H9 (cell line): Measurements from ENCODE around the gene RERE. TPM values are rescaled to one million over a fixed set of nuclear protein-coding genes. Genes with fewer than 3 reads are reported as not detected.

Source experiments
- DNase-seq: peaks from one replicate; pipeline ENCODE4 v3.0.0-alpha.2; 2017
- H2AFZ ChIP-seq: one replicate; pipeline ENCODE4 v1.6.1; 2013; ENCODE audit warnings: mild to moderate bottlenecking, low read length, control low read depth, moderate library complexity
- H2AK5ac ChIP-seq: 2 replicates; pipeline ENCODE4 v1.6.1; 2013; ENCODE audit warnings: low read length, control low read depth, mixed read lengths; ENCODE audit not compliant: insufficient read length
- H2BK120ac ChIP-seq: one replicate; pipeline ENCODE4 v1.6.1; 2013; ENCODE audit warnings: low read depth, mild to moderate bottlenecking, low read length, control low read depth, inconsistent platforms; ENCODE audit not compliant: poor library complexity, severe bottlenecking
- H2BK12ac ChIP-seq: 2 replicates; pipeline ENCODE4 v1.6.1; 2013; ENCODE audit warnings: low read length, control low read depth, mixed read lengths, low read depth; ENCODE audit not compliant: insufficient read length
- H2BK15ac ChIP-seq: 2 replicates; pipeline ENCODE4 v1.6.1; 2013; ENCODE audit warnings: low read depth, low read length, control low read depth
- H2BK20ac ChIP-seq: one replicate; pipeline ENCODE4 v1.6.1; 2013; ENCODE audit warnings: low read depth, mild to moderate bottlenecking, low read length, control low read depth, inconsistent platforms; ENCODE audit not compliant: poor library complexity, severe bottlenecking
- H2BK5ac ChIP-seq: 2 replicates; pipeline ENCODE4 v1.6.1; 2013; ENCODE audit warnings: low read length, control low read depth, mixed read lengths; ENCODE audit not compliant: insufficient read length
- H3K14ac ChIP-seq: 2 replicates; pipeline ENCODE4 v1.6.1; 2013; ENCODE audit warnings: low read length, control low read depth; ENCODE audit not compliant: insufficient read depth
- H3K18ac ChIP-seq: 2 replicates; pipeline ENCODE4 v1.6.1; 2013; ENCODE audit warnings: low read depth, mild to moderate bottlenecking, mixed read lengths, low read length, control low read depth; ENCODE audit not compliant: insufficient read length
- H3K23ac ChIP-seq: 2 replicates; pipeline ENCODE4 v1.6.1; 2013; ENCODE audit warnings: low read length, control low read depth, mixed read lengths, low read depth; ENCODE audit not compliant: insufficient read length
- H3K23me2 ChIP-seq: 2 replicates; pipeline ENCODE4 v1.6.1; 2013; ENCODE audit warnings: low read depth, mild to moderate bottlenecking, mixed read lengths, low read length, control low read depth; ENCODE audit not compliant: insufficient read length, poor library complexity, severe bottlenecking
- H3K27ac ChIP-seq: 2 replicates; pipeline ENCODE4 v1.5.1; 2013; ENCODE audit warnings: low read length, control low read depth, mixed read lengths, low read depth; ENCODE audit not compliant: insufficient read length
- H3K27me3 ChIP-seq: 2 replicates; pipeline ENCODE4 v1.6.1; 2013; ENCODE audit warnings: low read length, control low read depth, inconsistent platforms; ENCODE audit not compliant: insufficient read depth
- H3K4ac ChIP-seq: 2 replicates; pipeline ENCODE4 v1.6.1; 2013; ENCODE audit warnings: low read depth, mild to moderate bottlenecking, control low read depth, inconsistent platforms, low read length, moderate library complexity
- H3K4me1 ChIP-seq: 2 replicates; pipeline ENCODE4 v1.6.1; 2013; ENCODE audit warnings: low read length, control low read depth, inconsistent platforms; ENCODE audit not compliant: insufficient read depth
- H3K4me2 ChIP-seq: 2 replicates; pipeline ENCODE4 v1.6.1; 2013; ENCODE audit warnings: low read length, control low read depth, mixed read lengths; ENCODE audit not compliant: insufficient read length, insufficient read depth
- H3K56ac ChIP-seq: 2 replicates; pipeline ENCODE4 v1.6.1; 2013; ENCODE audit warnings: low read depth, mild to moderate bottlenecking, mixed read lengths, low read length, control low read depth; ENCODE audit not compliant: insufficient read length
- H3K79me1 ChIP-seq: 2 replicates; pipeline ENCODE4 v1.6.1; 2013; ENCODE audit warnings: low read depth, mild to moderate bottlenecking, moderate library complexity, low read length, control low read depth, inconsistent platforms; ENCODE audit not compliant: insufficient read depth, poor library complexity, severe bottlenecking
- H3K79me2 ChIP-seq: 2 replicates; pipeline ENCODE4 v1.6.1; 2013; ENCODE audit warnings: low read length, control low read depth, inconsistent platforms; ENCODE audit not compliant: insufficient read depth
- H3K9ac ChIP-seq: 2 replicates; pipeline ENCODE4 v1.6.1; 2013; ENCODE audit warnings: low read length, control low read depth, mixed read lengths; ENCODE audit not compliant: insufficient read length; ENCODE audit errors: extremely low read depth
- H3K9me3 ChIP-seq: one replicate; pipeline ENCODE4 v1.6.1; 2013; ENCODE audit warnings: low read depth, low read length, inconsistent platforms; ENCODE audit not compliant: control insufficient read depth
- H3T11ph ChIP-seq: one replicate; pipeline ENCODE4 v1.6.1; 2013; ENCODE audit warnings: mild to moderate bottlenecking, low read length, control low read depth, inconsistent platforms
- H4K20me1 ChIP-seq: one replicate; pipeline ENCODE4 v1.6.1; 2013; ENCODE audit not compliant: control insufficient read depth, insufficient read length, insufficient read depth
- H4K5ac ChIP-seq: 2 replicates; pipeline ENCODE4 v1.6.1; 2013; ENCODE audit warnings: low read depth, mild to moderate bottlenecking, mixed read lengths, low read length, control low read depth; ENCODE audit not compliant: insufficient read length
- H4K8ac ChIP-seq: replicated peaks from 2 replicates; pipeline ENCODE4 v1.6.1; 2013; ENCODE audit warnings: low read length, control low read depth, mixed read lengths, low read depth; ENCODE audit not compliant: insufficient read length
- H4K91ac ChIP-seq: 2 replicates; pipeline ENCODE4 v1.6.1; 2013; ENCODE audit warnings: low read depth, mild to moderate bottlenecking, moderate library complexity, mixed read lengths, low read length, control low read depth; ENCODE audit not compliant: insufficient read length
- H3K27ac Mint-ChIP-seq, 3 experiments: 2 replicates in 2 of 3; 3 replicates in 1 of 3; pipeline ENCODE4 v1.8.0; 2020 to 2021; ENCODE audit warnings: mixed read lengths in 3 of 3, mild to moderate bottlenecking in 1 of 3, moderate library complexity in 1 of 3
- H3K27me3 Mint-ChIP-seq: 2 replicates; pipeline ENCODE4 v1.8.0; 2021; ENCODE audit warnings: low read depth, mild to moderate bottlenecking, moderate library complexity, mixed read lengths
- H3K36me3 Mint-ChIP-seq, 3 experiments: 2 replicates in 2 of 3; 3 replicates in 1 of 3; pipeline ENCODE4 v1.8.0; 2020 to 2021; ENCODE audit warnings: low read depth in 3 of 3, mixed read lengths in 3 of 3; ENCODE audit not compliant: insufficient read depth in 1 of 3
- H3K4me1 Mint-ChIP-seq, 2 experiments: 2 replicates each; pipeline ENCODE4 v1.8.0; 2020; ENCODE audit warnings: mixed read lengths in 2 of 2
- H3K4me3 Mint-ChIP-seq, 2 experiments: 2 replicates in 1 of 2; 3 replicates in 1 of 2; pipeline ENCODE4 v1.8.0; 2020 to 2021; ENCODE audit warnings: mild to moderate bottlenecking in 2 of 2, mixed read lengths in 2 of 2, moderate library complexity in 1 of 2
- H3K9me3 Mint-ChIP-seq, 2 experiments: 2 replicates in 1 of 2; 3 replicates in 1 of 2; pipeline ENCODE4 v1.8.0; 2020; ENCODE audit warnings: mild to moderate bottlenecking in 2 of 2, mixed read lengths in 2 of 2, moderate library complexity in 1 of 2
- WGBS: extraction: QIAGEN DNeasy Blood & Tissue Kit; methylation state at CpG from one replicate; pipeline ENCODE4 v1.1.7; 2013; ENCODE audit warnings: missing lambda C conversion rate, low lambda C conversion rate, mixed read lengths; ENCODE audit not compliant: insufficient read length; ENCODE audit errors: extremely low coverage; 5-methylcytosine and 5-hydroxymethylcytosine counted together
- total RNA-seq: library from RNA; stranded (reverse); gene quantifications from 2 replicates; pipeline ENCODE4 v1.2.1, GENCODE V29; 2021
- TF ChIP-seq, protein P1 (sequence below): fragments of 200-600 bp; sonication (generic); conservative IDR thresholded peaks from 3 replicates; pipeline ENCODE4 v1.8.0; 2021; ENCODE audit warnings: antibody characterized with exemption, mild to moderate bottlenecking

RERE gene
- total RNA-seq, 1 experiment from 2014 or later = 103 TPM

DNA sequence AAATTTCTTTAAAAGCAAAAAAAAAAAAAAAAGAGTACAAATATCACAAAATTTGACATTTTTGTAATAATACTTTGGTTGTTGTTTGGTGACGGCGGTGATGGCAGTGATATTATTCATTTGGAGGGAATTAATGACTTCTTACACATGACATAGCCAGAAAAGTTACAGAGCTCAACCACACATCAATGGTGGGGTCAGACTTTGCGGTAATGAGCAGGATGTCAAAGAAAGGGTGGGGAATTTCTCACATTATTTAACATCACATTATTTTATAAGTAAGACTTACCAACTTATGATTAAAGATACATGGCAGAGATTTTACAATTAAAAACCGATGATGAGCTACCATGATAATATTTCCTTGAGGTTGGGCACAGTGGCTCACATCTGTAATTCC, 248.2 kb downstream of the RERE start:
- Histone ChIP-seq H3K4me1 (peaks cover 2% of the 10 kb centered on the region; the same call in 1 of the 2 replicates), H3K79me2 (peaks cover 9% of the 10 kb centered on the region; the same call in 1 of the 2 replicates)
- H3K27ac Mint-ChIP-seq = no peak overlapping the region

More for the DNA sequence above, 248.2 kb downstream of the RERE start:
- Histone ChIP-seq H3K9me3 (no peaks in the 10 kb centered on the region), H3K56ac (no peak overlapping the region), H3T11ph (no peak overlapping the region), H3K27me3 (no peaks in the 10 kb centered on the region), H3K23me2 (no peaks in the 10 kb centered on the region), H4K20me1 (no peaks in the 10 kb centered on the region), H3K4ac (no peak overlapping the region), H2BK5ac (no peak overlapping the region), H2AK5ac (no peak overlapping the region), H4K91ac (no peak overlapping the region), H3K27ac (no peak overlapping the region), H2BK120ac (no peak overlapping the region), H3K79me1 (peaks cover 4% of the 10 kb centered on the region), H2AFZ (no peak overlapping the region), H4K5ac (no peak overlapping the region), H3K4me2 (no peak overlapping the region), H3K14ac (no peak overlapping the region), H4K8ac (no peak overlapping the region), H2BK12ac (no peak overlapping the region), H3K9ac (no peak overlapping the region), H2BK20ac (no peak overlapping the region), H3K23ac (no peak overlapping the region), H2BK15ac (no peak overlapping the region), H3K18ac (no peak overlapping the region)
- no peak for DNase-seq
- WGBS = no CpG with 5 or more reads among the region's 4 CpGs
- Mint-ChIP-seq H3K36me3 (peaks cover 0 to 3% (median 0%) of the 10 kb centered on the region in 3 experiments; a peak in 2 of 7 replicates), H3K27me3 (no peaks in the 10 kb centered on the region), H3K4me1 (peaks cover 15 to 16% of the 10 kb centered on the region in 2 experiments), H3K4me3 (no peak overlapping the region), H3K9me3 (no peaks in the 10 kb centered on the region)
- TF ChIP-seq, protein P1, sequence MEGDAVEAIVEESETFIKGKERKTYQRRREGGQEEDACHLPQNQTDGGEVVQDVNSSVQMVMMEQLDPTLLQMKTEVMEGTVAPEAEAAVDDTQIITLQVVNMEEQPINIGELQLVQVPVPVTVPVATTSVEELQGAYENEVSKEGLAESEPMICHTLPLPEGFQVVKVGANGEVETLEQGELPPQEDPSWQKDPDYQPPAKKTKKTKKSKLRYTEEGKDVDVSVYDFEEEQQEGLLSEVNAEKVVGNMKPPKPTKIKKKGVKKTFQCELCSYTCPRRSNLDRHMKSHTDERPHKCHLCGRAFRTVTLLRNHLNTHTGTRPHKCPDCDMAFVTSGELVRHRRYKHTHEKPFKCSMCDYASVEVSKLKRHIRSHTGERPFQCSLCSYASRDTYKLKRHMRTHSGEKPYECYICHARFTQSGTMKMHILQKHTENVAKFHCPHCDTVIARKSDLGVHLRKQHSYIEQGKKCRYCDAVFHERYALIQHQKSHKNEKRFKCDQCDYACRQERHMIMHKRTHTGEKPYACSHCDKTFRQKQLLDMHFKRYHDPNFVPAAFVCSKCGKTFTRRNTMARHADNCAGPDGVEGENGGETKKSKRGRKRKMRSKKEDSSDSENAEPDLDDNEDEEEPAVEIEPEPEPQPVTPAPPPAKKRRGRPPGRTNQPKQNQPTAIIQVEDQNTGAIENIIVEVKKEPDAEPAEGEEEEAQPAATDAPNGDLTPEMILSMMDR = no peak
